Osteocyte (in vitro differentiated cells): ENCODE data around the gene WFDC5. TPM values are rescaled to one million over a fixed set of nuclear protein-coding genes. Genes with fewer than 3 reads are reported as not detected.

ENCODE experiments used
- DNase-seq: peaks from one replicate; pipeline ENCODE4 v3.0.0; 2021; ENCODE audit warnings: mixed read lengths; ENCODE audit not compliant: unreplicated experiment; ENCODE audit errors: extremely low spot score
- H3K27ac Mint-ChIP-seq: one replicate; pipeline ENCODE4 v1.8.0; 2021; ENCODE audit warnings: mild to moderate bottlenecking, mixed read lengths; ENCODE audit not compliant: unreplicated experiment
- H3K27me3 Mint-ChIP-seq: one replicate; pipeline ENCODE4 v1.8.0; 2021; ENCODE audit warnings: mixed read lengths; ENCODE audit not compliant: unreplicated experiment
- H3K36me3 Mint-ChIP-seq: one replicate; pipeline ENCODE4 v1.8.0; 2021; ENCODE audit warnings: mixed read lengths; ENCODE audit not compliant: unreplicated experiment
- H3K4me1 Mint-ChIP-seq: one replicate; pipeline ENCODE4 v1.8.0; 2021; ENCODE audit warnings: mixed read lengths; ENCODE audit not compliant: unreplicated experiment
- H3K4me3 Mint-ChIP-seq: one replicate; pipeline ENCODE4 v1.8.0; 2021; ENCODE audit warnings: mild to moderate bottlenecking, moderate library complexity, mixed read lengths; ENCODE audit not compliant: unreplicated experiment
- H3K9me3 Mint-ChIP-seq: one replicate; pipeline ENCODE4 v1.8.0; 2021; ENCODE audit warnings: mixed read lengths; ENCODE audit not compliant: unreplicated experiment
- CTCF ChIP-seq: fragments of 200-600 bp; sonication (generic); IDR thresholded peaks from 2 replicates; pipeline ENCODE4 v1.5.0; 2021; ENCODE audit warnings: antibody characterized with exemption, mild to moderate bottlenecking, moderate library complexity
- total RNA-seq: library from RNA; stranded (reverse); gene quantifications from 2 replicates; pipeline ENCODE4 v1.2.1, GENCODE V29; 2021

The WFDC5 gene
- total RNA-seq, 1 donor from 2014 or later = not detected

- no peak overlapping the region for H3K27ac Mint-ChIP-seq
- no peak for DNase-seq
- TF ChIP-seq CTCF = no peak
- H3K36me3 Mint-ChIP-seq = no peaks in the 10 kb centered on the region
- H3K4me3 Mint-ChIP-seq = no peak overlapping the region
- no peaks in the 10 kb centered on the region for H3K4me1 Mint-ChIP-seq
- H3K27me3 Mint-ChIP-seq = peaks cover 48% of the 10 kb centered on the region
- H3K9me3 Mint-ChIP-seq = peaks cover 5% of the 10 kb centered on the region
Measured at GRCh38 chr20:45154183-45154582, 39.2 kb upstream of the WFDC5 start.

- no peak for DNase-seq
- Mint-ChIP-seq H3K27me3 (peaks cover 45% of the 10 kb centered on the region), H3K4me1 (no peaks in the 10 kb centered on the region), H3K4me3 (no peak overlapping the region), H3K27ac (no peak overlapping the region), H3K9me3 (peaks cover under 1% of the 10 kb centered on the region), H3K36me3 (no peaks in the 10 kb centered on the region)
- TF ChIP-seq CTCF = no peak
Measured at GRCh38 chr20:45153752-45154151, 38.8 kb upstream of the WFDC5 start.

GRCh38 chr20:45153147-45153546 is 38.2 kb upstream of the WFDC5 start:
- H3K27me3 Mint-ChIP-seq = peaks cover 49% of the 10 kb centered on the region
- H3K36me3 Mint-ChIP-seq = no peaks in the 10 kb centered on the region
- no peaks in the 10 kb centered on the region for H3K9me3 Mint-ChIP-seq
- H3K4me3 Mint-ChIP-seq = no peak overlapping the region
- no peak for DNase-seq
- H3K4me1 Mint-ChIP-seq = no peaks in the 10 kb centered on the region
- no peak for TF ChIP-seq CTCF
- H3K27ac Mint-ChIP-seq = no peak overlapping the region

- no peak for TF ChIP-seq CTCF
- Mint-ChIP-seq H3K9me3 (no peaks in the 10 kb centered on the region), H3K27ac (no peak overlapping the region), H3K36me3 (no peaks in the 10 kb centered on the region), H3K4me3 (no peak overlapping the region), H3K4me1 (no peaks in the 10 kb centered on the region), H3K27me3 (peaks cover 50% of the 10 kb centered on the region)
- no peak for DNase-seq
Measured at GRCh38 chr20:45152405-45152804, 37.4 kb upstream of the WFDC5 start.

GRCh38 chr20:45149062-45149461 is 34.1 kb upstream of the WFDC5 start:
- DNase-seq = no peak
- Mint-ChIP-seq H3K27ac (no peak overlapping the region), H3K4me1 (no peaks in the 10 kb centered on the region), H3K36me3 (no peaks in the 10 kb centered on the region), H3K27me3 (peaks cover 63% of the 10 kb centered on the region), H3K9me3 (no peaks in the 10 kb centered on the region), H3K4me3 (no peak overlapping the region)
- no peak for TF ChIP-seq CTCF
